GM12865 (cell line): ENCODE measurements around the gene SPPL2B.
A peak's percentile ranks its signal among the peaks of the same experiment; 100 is the strongest.

Source experiments
- DNase-seq: peaks from one replicate; pipeline ENCODE4 v3.0.0; 2010; ENCODE audit warnings: low read depth
- H3K4me3 ChIP-seq: 2 replicates; pipeline ENCODE4 v1.5.1; 2011; ENCODE audit warnings: mild to moderate bottlenecking, low read depth, low read length, control low read depth
- CTCF ChIP-seq: IDR thresholded peaks from 2 replicates; pipeline ENCODE4 v1.5.1; 2011; ENCODE audit warnings: low read length, control low read depth, low read depth, inconsistent platforms; ENCODE audit not compliant: insufficient read depth; ENCODE audit errors: missing control alignments

SPPL2B gene

GRCh38 chr19:2290441-2291184, 37.9 kb upstream of the SPPL2B start:
- no peak for TF ChIP-seq CTCF

GRCh38 chr19:2291185-2291751, 37.2 kb upstream of the SPPL2B start:
- no peak for TF ChIP-seq CTCF
- no peak for DNase-seq
- H3K4me3 ChIP-seq: peak overlapping the region; percentile 52

More at GRCh38 chr19:2290441-2291184, 37.9 kb upstream of the SPPL2B start:
- peak; percentile 45 for DNase-seq
- peak overlapping the region; percentile 52 for H3K4me3 ChIP-seq

- no peak overlapping the region for H3K4me3 ChIP-seq
- no peak for TF ChIP-seq CTCF
- no peak for DNase-seq
Observed at GRCh38 chr19:2294687-2295335, 33.7 kb upstream of the SPPL2B start.

- no peak for TF ChIP-seq CTCF
- no peak overlapping the region for H3K4me3 ChIP-seq
- no peak for DNase-seq
Observed at GRCh38 chr19:2296141-2296540, 32.3 kb upstream of the SPPL2B start.

- H3K4me3 ChIP-seq: no peak overlapping the region
- no peak for DNase-seq
- TF ChIP-seq CTCF: no peak
Observed at GRCh38 chr19:2300533-2300932, 28.0 kb upstream of the SPPL2B start.

GRCh38 chr19:2302319-2303210, 25.9 kb upstream of the SPPL2B start:
- TF ChIP-seq CTCF: no peak
- no peak for DNase-seq
- H3K4me3 ChIP-seq: no peak overlapping the region
